ENCODE measurements around the gene HCAR3.

GRCh38 chr12:122684297-122684813 is 32.3 kb downstream of the HCAR3 start:
- TF ChIP-seq CTCF (IDR thresholded peaks at IDR 0.05) (no peak), POLR2A (IDR thresholded peaks at IDR 0.05) (no peak), POLR2AphosphoS5 (IDR thresholded peaks at IDR 0.05) (no peak)

Data from breast epithelium (tissue), 3 donors.